ENCODE measurements around the gene NECTIN1.

Gene NECTIN1

DNA sequence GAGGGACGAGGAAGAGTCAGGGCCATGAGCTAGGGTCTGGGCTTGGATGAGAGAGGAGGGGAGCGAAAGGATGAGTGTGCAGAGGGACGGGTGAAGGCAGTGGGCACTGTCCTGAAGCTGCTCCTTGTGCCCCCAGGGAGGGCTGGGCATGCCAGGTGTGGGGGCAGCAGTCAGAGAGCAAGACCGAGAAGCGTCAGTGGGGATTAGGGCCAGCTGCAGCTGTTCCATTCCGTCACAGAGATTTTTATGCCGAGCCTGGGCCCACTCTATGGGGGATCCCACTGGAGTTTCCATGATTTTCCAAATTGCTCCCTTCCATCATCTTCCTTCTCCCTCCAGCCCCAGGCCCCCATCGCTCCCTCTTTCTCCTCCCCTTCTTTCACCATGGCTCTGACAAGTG lies 93.2 kb downstream of the NECTIN1 start:
- Histone ChIP-seq H3K4me3 (no peak overlapping the region), H3K27ac (no peak overlapping the region)
- DNase-seq (ENCODE audit: low spot score) = no peak
- TF ChIP-seq, protein P1, sequence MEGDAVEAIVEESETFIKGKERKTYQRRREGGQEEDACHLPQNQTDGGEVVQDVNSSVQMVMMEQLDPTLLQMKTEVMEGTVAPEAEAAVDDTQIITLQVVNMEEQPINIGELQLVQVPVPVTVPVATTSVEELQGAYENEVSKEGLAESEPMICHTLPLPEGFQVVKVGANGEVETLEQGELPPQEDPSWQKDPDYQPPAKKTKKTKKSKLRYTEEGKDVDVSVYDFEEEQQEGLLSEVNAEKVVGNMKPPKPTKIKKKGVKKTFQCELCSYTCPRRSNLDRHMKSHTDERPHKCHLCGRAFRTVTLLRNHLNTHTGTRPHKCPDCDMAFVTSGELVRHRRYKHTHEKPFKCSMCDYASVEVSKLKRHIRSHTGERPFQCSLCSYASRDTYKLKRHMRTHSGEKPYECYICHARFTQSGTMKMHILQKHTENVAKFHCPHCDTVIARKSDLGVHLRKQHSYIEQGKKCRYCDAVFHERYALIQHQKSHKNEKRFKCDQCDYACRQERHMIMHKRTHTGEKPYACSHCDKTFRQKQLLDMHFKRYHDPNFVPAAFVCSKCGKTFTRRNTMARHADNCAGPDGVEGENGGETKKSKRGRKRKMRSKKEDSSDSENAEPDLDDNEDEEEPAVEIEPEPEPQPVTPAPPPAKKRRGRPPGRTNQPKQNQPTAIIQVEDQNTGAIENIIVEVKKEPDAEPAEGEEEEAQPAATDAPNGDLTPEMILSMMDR (IDR thresholded peaks at IDR 0.05) = no peak

DNA sequence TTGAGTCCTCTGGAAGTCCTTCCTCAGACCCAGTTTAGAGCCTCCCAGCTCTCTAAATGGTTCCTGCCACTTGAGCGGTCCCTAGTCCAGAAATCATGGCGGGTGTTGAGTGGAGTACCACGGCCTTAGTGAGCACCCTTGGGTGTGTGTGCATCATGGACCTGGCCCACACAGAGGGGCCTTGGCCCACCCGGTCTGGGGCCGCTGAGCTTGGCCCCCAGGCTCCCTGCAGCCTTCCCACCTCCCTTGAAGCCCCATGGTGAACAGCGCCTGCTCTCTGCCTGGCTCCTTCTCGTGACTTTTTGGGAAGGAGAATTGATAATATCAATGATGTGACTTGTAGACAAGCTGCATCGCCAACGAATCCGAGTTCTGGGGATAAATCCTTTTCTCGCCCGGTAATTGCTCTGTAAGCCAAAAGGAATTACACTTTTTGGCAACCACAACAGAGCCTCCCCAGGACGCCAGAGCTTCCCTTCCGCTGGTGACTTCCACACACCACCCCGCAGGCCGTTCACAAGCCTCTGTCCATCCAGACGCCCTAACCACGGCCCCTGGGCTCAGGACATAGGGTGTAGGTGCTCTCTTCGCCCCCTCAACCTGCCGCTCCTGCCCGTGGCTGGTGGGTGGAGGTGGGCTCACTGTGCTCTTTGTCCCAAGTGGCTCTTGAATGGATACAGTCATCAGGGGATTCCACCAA lies 93.8 kb downstream of the NECTIN1 start:
- Histone ChIP-seq H3K27ac (no peak overlapping the region), H3K4me3 (no peak overlapping the region)
- TF ChIP-seq, protein P1 (IDR thresholded peaks at IDR 0.05) = no peak
- DNase-seq (ENCODE audit: low spot score) = no peak

DNA sequence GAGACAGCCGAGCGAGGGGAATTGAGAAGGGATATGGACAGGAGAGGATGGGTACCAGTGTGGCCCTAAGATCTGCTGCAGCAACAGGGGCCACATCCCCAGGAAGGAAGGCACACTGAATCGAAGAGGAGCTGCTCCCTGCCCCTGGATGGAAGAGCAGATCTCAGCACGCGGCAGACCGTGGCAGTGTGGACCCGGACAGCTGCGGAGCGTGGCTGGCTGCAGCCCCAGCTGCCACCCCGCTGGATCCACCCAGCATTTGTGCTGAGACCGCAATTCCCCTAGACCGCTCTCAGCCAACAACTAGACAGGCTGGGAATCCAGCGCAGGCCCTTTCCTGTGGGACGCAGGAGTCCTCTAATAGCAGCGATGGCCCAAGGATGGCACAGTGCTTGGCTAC lies 94.7 kb downstream of the NECTIN1 start:
- H3K27ac ChIP-seq = no peak overlapping the region

DNA sequence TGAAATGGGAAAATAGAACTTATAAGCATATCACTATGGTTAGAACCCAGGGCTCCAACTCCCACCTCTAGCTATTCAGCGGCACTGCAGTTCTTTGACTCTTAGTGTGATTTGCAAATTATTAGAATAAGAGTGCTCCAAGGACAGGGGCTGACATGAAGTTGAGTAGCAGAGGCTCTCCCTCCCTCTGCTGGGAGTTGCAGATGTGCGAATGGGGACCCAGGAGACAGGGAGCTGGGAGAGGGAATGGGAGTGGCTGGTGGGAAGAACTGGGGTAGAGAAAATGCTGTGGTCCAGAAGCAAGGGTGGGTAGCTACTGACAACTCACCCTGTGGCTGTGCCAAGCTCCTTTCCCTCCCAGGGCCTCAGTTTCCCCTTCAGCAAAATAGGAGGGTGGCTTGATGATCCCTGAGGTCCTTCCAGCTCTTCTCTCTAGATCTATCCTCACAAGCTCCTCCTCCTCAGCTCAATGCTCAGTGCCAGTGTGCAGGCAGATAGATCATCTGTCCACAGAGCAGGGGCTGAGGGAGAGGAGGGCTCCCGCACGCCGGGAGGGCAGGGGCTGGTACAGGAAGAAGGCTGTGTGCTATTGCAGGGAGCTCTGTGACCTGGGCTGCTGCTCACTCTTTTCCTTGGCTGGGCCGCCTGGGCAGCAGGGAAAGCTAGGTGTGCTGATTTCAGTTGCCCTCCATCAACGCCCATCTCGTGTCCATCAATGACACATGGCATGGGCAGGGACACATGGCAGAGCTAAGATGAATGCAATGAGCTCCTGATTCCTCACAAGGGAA lies 99.0 kb downstream of the NECTIN1 start:
- Histone ChIP-seq H3K27ac (no peak overlapping the region), H3K4me3 (no peak overlapping the region)
- TF ChIP-seq, protein P1 (IDR thresholded peaks at IDR 0.05) = no peak
- no peak for DNase-seq (ENCODE audit: low spot score)

More for the DNA sequence above, 94.7 kb downstream of the NECTIN1 start:
- DNase-seq (ENCODE audit: low spot score) = no peak
- TF ChIP-seq, protein P1 (IDR thresholded peaks at IDR 0.05) = no peak
- H3K4me3 ChIP-seq = no peak overlapping the region

DNA sequence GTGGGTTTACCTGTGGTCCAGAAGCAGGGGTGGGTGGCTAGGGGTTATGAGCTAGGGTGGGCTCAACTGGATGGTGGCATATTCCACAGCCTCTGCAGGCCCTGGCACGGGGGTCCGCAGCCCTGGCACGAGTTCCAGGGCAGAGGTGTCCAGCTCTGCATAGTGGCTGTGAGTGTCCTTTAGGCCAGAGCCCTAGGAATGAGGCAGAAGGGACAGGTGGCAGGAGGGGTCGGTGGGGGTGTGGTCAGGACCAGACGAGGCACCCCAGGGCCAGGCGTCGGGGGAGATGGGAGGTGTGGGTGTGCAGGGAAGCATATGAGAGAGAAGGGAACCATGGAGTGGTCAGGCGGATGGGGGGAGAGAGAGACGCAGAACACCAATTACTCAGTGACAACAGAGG lies 99.9 kb downstream of the NECTIN1 start:
- H3K4me3 ChIP-seq = no peak overlapping the region
- TF ChIP-seq, protein P1 (IDR thresholded peaks at IDR 0.05) = no peak
- no peak for DNase-seq (ENCODE audit: low spot score)
- no peak overlapping the region for H3K27ac ChIP-seq

DNA sequence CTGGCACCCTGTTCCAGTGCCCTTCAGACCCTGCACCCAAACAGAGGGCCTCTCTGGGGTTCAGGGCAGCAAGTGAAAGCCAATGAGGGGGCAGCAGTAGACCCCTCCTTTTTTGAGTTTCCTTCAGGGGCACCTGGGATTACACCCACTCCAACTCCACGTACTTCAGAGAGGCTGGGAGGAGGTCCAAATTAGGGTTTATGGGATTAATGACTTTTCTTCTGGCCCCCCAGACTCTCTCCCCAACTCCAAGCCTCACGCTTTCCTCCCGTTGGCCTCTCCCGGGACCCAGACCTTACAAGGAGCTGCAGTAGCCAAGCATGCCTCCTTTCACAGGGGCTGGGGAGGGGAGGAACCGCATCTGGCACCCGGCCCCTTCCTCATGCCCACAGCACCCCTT lies 101.7 kb downstream of the NECTIN1 start:
- H3K4me3 ChIP-seq = no peak overlapping the region
- DNase-seq (ENCODE audit: low spot score) = no peak
- H3K27ac ChIP-seq = no peak overlapping the region
- TF ChIP-seq, protein P1 (IDR thresholded peaks at IDR 0.05) = no peak

DNA sequence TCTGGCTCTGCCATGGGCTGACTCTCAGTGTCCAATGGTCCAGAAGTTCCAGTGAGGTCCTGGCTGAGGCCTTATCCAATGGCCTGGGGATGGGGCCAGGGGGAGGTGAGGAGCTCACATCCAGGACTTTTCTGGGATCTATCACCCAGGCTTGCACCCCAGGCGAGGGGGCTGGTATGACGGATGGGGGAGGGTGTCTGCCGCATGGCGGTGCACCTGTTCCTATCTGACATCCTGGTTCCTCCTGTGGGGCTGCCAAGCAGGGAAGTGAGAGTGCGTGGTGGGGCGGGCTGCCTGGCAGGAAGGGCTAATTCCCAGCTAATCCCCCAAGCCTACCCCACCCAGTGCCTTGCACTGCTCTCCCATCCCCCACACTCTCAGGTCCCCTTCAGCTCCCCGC lies 102.1 kb downstream of the NECTIN1 start:
- no peak overlapping the region for H3K4me3 ChIP-seq
- no peak overlapping the region for H3K27ac ChIP-seq
- DNase-seq (ENCODE audit: low spot score) = no peak
- TF ChIP-seq, protein P1 (IDR thresholded peaks at IDR 0.05) = no peak

Measured in coronary artery (tissue), 2 donors.